ENCODE measurements around the gene PRKACG.
A peak's percentile ranks its signal among the peaks of the same experiment; 100 is the strongest.

PRKACG gene

DNA sequence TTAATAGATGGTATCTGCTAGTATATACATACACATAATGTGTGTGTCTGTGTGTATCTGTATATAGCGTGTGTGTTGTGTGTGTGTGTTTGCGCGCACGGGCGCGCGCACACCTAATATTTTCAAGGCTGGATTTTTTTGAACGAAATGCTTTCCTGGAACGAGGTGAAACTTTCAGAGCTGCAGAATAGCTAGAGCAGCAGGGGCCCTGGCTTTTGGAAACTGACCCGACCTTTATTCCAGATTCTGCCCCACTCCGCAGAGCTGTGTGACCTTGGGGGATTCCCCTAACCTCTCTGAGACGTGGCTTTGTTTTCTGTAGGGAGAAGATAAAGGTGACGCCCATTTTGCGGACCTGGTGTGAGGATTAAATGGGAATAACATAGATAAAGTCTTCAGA, 22.4 kb upstream of the PRKACG start:
- peak; percentile 36 for ATAC-seq (ENCODE audit: low read depth)
- peaks cover 12% of the 10 kb centered on the region for H3K4me1 Mint-ChIP-seq

DNA sequence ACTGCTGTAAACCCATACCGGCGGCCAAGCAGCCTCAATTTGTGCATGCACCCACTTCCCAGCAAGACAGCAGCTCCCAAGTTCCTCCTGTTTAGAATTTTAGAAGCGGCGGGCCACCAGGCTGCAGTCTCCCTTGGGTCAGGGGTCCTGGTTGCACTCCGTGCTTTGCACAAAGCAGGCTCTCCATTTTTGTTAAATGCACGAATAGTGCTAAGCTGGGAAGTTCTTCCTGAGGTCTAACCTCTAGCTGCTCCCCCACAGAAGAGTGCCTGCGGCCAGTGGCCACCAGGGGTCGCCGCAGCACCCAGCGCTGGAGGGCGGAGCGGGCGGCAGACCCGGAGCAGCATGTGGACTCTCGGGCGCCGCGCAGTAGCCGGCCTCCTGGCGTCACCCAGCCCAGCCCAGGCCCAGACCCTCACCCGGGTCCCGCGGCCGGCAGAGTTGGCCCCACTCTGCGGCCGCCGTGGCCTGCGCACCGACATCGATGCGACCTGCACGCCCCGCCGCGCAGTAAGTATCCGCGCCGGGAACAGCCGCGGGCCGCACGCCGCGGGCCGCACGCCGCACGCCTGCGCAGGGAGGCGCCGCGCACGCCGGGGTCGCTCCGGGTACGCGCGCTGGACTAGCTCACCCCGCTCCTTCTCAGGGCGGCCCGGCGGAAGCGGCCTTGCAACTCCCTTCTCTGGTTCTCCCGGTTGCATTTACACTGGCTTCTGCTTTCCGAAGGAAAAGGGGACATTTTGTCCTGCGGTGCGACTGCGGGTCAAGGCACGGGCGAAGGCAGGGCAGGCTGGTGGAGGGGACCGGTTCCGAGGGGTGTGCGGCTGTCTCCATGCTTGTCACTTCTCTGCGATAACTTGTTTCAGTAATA, 21.8 kb upstream of the PRKACG start, which contains the start of gene FXN:
Gene FXN, plus strand, starts transcription at position 315 of the 871 bp plus-strand sequence. Its CDS starts 31 bp downstream, at position 346.
- Mint-ChIP-seq H3K27ac (peak within 1 kb of the TSS; percentile 94), H3K4me1 (peaks cover 9% of the 10 kb centered on the region), H3K36me3 (no peaks in the 10 kb centered on the region), H3K4me3 (peak within 1 kb of the TSS; percentile 98), H3K27me3 (no peaks in the 10 kb centered on the region), H3K9me3 (no peaks in the 10 kb centered on the region)
- peak; percentile 79 to 87 for DNase-seq (ENCODE audit: low spot score in 2 of 2)
- ATAC-seq (ENCODE audit: low read depth): peak; percentile 87

More for the DNA sequence above, 22.4 kb upstream of the PRKACG start:
- Mint-ChIP-seq H3K4me3 (peak overlapping the region; percentile 98), H3K36me3 (peaks cover 3% of the 10 kb centered on the region), H3K9me3 (peaks cover 2% of the 10 kb centered on the region), H3K27ac (peak overlapping the region; percentile 94), H3K27me3 (no peaks in the 10 kb centered on the region)
- peak in 1 of 2 donors; percentile 22 for DNase-seq (ENCODE audit: low spot score in 2 of 2)

DNA sequence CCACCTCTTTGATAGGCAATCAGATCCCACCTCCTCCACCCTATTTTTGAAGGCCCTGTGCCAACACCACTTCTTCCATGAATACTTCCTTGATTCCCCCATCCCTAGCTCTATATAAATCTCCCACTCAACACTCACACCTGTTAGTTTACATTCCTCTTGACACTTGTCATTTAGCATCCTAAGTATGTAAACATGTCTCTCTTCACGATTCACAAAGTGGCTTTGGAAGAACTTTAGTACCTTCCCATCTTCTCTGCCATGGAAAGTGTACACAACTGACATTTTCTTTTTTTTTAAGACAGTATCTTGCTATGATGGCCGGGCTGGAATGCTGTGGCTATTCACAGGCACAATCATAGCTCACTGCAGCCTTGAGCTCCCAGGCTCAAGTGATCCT, 20.2 kb upstream of the PRKACG start:
- Mint-ChIP-seq H3K4me3 (no peak overlapping the region), H3K27ac (no peak overlapping the region), H3K36me3 (no peaks in the 10 kb centered on the region), H3K27me3 (no peaks in the 10 kb centered on the region), H3K9me3 (no peaks in the 10 kb centered on the region), H3K4me1 (peaks cover 9% of the 10 kb centered on the region)
- ATAC-seq (ENCODE audit: low read depth) (no peak), DNase-seq (ENCODE audit: low spot score in 2 of 2) (no peak)

DNA sequence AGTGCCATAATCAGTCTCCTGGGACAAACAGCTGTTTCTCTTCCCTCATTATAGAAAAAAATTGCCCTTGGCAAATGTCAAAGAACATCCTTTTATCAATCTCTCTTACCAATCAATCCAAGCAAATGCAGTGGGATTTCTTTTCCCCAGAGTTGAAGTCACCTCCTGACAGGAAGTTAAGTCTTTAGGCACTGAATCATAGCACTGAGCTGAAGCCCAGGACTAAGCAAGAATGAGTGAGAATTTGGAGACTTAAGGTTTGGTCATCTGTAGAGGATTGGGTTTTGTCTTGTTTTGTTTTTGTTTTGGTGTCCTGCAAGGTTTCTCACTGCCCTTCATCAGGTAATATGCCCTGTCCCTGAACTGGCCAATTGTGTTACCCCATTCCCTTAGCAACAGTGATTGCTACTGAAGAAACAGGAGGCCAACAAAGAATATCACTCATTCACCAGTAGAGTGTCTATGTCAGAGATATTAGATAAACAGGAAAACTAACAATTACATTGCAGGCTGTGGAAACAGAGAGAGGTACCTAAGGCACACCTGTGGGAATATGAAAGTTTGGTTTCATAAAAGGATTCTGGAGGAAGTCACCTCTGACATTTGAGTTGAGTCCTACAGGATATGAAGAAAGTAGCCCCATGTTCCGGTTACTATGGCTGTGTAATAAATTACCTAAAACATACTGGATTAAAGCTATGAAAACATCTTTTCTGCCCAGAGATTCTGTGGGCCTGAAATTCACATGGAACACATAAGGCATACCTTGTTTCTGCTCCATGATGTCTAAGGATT, 17.1 kb upstream of the PRKACG start:
- no peaks in the 10 kb centered on the region for H3K36me3 Mint-ChIP-seq
- no peaks in the 10 kb centered on the region for H3K9me3 Mint-ChIP-seq
- H3K27me3 Mint-ChIP-seq: no peaks in the 10 kb centered on the region
- ATAC-seq (ENCODE audit: low read depth) (no peak), DNase-seq (ENCODE audit: low spot score in 2 of 2) (no peak)
- no peak overlapping the region for H3K4me3 Mint-ChIP-seq
- peaks cover 7% of the 10 kb centered on the region for H3K4me1 Mint-ChIP-seq
- no peak overlapping the region for H3K27ac Mint-ChIP-seq

DNA sequence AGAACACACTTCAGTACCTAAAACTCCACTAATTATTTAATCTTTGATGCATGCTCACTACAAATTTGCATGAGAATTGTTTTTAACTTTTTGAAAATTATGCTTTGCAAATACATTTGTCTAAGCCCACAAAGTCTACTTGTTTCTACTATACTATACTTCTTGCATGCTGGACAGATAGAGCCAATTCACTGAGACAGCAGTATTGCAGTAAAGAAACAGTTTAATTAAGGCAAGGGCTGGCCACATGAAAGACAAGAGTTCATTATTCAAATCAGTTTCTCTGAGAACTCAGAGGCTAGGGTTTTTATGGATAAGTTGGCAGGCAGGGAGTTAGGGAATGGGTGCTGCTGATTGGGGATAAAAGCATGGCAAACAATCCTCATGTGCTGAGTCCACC, 15.6 kb upstream of the PRKACG start:
- H3K27ac Mint-ChIP-seq: no peak overlapping the region
- DNase-seq (ENCODE audit: low spot score in 2 of 2) (no peak), ATAC-seq (ENCODE audit: low read depth) (no peak)
- H3K4me1 Mint-ChIP-seq: peaks cover 6% of the 10 kb centered on the region
- no peaks in the 10 kb centered on the region for H3K36me3 Mint-ChIP-seq
- H3K4me3 Mint-ChIP-seq: no peak overlapping the region
- H3K27me3 Mint-ChIP-seq: peaks cover 1% of the 10 kb centered on the region
- H3K9me3 Mint-ChIP-seq: no peaks in the 10 kb centered on the region

DNA sequence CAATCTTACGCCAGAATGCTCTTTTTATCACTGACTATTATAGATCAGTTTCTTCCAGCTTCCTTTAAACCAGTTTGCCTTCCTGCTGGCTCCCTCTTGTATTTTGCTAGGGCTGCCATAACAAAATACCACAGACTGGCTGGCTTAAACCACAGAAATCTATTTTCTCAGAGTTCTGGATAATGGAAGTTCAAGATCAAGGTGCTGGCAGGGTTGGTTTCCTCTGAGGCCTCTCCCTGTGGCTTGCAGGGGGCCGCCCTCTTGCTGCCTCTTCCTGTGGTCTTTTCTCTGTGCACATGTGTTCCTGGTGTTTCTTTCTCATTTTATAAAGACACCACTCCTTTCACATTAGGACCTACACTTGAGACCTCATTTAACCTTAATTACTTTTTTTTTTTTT, 14.8 kb upstream of the PRKACG start:
- H3K27ac Mint-ChIP-seq: no peak overlapping the region
- no peaks in the 10 kb centered on the region for H3K9me3 Mint-ChIP-seq
- peaks cover 5% of the 10 kb centered on the region for H3K27me3 Mint-ChIP-seq
- no peak overlapping the region for H3K4me3 Mint-ChIP-seq
- H3K36me3 Mint-ChIP-seq: no peaks in the 10 kb centered on the region
- H3K4me1 Mint-ChIP-seq: peaks cover 6% of the 10 kb centered on the region
- ATAC-seq (ENCODE audit: low read depth) (no peak), DNase-seq (ENCODE audit: low spot score in 2 of 2) (no peak)

DNA sequence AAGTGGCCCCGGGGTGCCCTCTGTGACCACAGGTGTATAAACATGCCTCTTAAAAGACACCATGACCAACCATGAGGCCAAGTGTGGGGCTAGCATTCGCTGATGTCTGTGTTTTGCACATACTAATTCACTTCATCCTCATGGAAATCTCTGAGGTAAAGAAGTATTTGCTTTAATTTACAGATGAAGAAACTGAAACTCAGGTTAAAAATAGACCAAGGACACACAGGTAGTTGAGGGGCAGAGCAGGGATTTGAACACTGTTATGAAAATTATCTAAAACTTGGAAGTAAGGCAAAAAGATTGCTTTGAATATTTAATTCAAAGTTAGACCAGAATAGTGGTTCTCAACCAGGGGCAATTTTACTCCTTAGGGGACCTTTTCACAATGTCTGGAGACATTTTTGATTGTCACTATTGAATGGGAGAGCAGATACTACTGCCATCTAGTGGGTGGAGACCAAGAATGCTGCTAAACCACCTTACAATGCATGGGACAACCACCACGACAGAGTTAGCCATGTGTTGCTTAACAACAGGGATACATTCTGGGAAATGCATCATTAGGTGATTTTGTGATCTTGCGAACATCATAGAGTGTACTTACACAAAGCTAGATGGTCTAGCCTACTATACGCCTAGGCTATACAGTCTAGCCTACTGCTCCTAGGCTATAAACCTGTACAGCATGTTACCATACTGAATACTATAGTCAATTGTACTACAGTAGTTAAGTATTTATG, 13.6 kb upstream of the PRKACG start:
- peaks cover 7% of the 10 kb centered on the region for H3K27me3 Mint-ChIP-seq
- no peaks in the 10 kb centered on the region for H3K9me3 Mint-ChIP-seq
- ATAC-seq (ENCODE audit: low read depth) (peak; percentile 81), DNase-seq (ENCODE audit: low spot score in 2 of 2) (peak; percentile 30 to 45)
- no peak overlapping the region for H3K27ac Mint-ChIP-seq
- peaks cover 6% of the 10 kb centered on the region for H3K4me1 Mint-ChIP-seq
- no peak overlapping the region for H3K4me3 Mint-ChIP-seq
- H3K36me3 Mint-ChIP-seq: no peaks in the 10 kb centered on the region

DNA sequence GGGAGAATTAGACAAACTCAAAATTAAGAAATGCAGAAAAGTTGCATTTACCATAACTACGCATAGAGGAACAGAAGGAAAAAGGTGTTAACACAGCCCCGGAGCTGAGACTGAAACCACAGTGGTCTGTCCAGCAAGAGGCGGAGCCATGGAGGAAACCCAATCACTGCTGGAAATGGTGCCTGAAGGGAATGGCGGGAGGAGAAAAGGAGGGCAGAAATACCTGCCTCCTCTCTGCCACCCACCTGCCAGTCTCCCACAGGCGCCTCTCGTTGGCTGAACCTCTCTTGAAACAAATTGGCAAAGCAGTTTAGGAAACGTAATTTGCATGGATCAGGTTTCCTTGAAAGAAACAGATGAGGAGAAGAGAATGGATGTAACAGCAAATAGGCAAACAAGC, 9.7 kb upstream of the PRKACG start:
- no peak overlapping the region for H3K27ac Mint-ChIP-seq
- H3K9me3 Mint-ChIP-seq: no peaks in the 10 kb centered on the region
- DNase-seq (ENCODE audit: low spot score in 2 of 2): no peak
- ATAC-seq (ENCODE audit: low read depth): no peak
- peaks cover 6% of the 10 kb centered on the region for H3K4me1 Mint-ChIP-seq
- H3K27me3 Mint-ChIP-seq: peaks cover 7% of the 10 kb centered on the region
- H3K4me3 Mint-ChIP-seq: no peak overlapping the region
- H3K36me3 Mint-ChIP-seq: no peaks in the 10 kb centered on the region

DNA sequence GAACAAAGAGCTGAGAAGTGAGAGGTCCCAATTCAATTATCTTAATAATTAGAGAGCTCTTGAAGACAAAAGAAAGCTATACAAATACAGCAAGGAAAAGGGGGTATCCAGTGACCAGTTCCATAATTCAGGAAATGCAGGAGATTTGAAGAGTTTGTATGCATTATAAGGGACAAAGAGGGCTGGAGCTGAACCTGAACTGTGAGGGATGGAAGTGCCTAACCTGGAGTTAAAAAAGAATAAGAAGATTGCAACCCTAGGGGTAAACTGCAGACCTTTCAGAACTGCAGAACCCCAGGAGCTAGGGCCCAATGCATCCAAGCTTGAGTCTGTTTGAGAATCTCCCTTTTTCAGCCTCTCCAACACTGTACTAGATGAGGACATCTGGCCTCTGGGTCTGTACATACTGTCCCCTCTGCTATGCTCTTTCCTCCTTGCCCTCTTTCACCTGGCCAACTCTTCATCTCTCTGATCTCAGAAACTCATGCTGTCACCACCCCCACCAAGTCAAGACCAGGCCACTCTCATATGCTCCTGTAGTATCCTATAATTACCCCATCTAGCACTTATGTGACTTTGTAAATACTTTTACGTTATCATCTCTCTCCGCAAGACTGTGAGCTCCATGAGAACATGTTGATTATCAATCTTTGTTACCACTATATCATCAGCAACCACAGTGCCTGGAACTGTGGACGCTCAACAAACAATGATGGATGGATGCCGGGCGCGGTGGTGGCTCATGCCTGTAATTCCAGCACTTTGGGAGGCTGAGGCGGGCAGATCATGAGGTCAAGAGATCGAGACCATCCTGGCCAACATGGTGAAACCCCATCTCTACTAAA, 6.6 kb upstream of the PRKACG start:
- Mint-ChIP-seq H3K27me3 (peaks cover 6% of the 10 kb centered on the region), H3K4me3 (no peak overlapping the region), H3K9me3 (no peaks in the 10 kb centered on the region), H3K4me1 (no peaks in the 10 kb centered on the region), H3K27ac (no peak overlapping the region), H3K36me3 (no peaks in the 10 kb centered on the region)
- ATAC-seq (ENCODE audit: low read depth) (no peak), DNase-seq (ENCODE audit: low spot score in 2 of 2) (no peak)

DNA sequence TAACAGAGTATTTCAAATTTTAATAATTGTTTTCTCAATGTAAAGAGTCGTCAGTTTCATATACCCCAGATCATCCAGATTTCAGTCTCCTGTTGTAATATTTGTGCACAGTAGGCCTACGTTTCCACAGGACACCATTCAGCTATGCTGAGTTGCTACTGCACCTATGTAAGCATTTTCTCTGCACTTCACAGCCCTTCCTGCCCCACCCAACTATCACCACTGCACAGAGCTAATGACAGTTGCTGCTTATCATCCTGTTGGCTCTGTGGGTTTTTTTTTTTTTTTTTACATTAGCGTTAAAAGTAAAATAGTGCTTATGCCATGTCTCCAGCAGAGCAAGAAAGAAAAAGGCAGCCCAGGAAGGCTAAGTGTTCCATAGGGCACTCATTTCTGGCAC, 5.9 kb upstream of the PRKACG start:
- no peak for ATAC-seq (ENCODE audit: low read depth)
- Mint-ChIP-seq H3K4me1 (no peaks in the 10 kb centered on the region), H3K27me3 (peaks cover 6% of the 10 kb centered on the region), H3K9me3 (no peaks in the 10 kb centered on the region), H3K36me3 (no peaks in the 10 kb centered on the region), H3K27ac (no peak overlapping the region), H3K4me3 (no peak overlapping the region)
- no peak for DNase-seq (ENCODE audit: low spot score in 2 of 2)

DNA sequence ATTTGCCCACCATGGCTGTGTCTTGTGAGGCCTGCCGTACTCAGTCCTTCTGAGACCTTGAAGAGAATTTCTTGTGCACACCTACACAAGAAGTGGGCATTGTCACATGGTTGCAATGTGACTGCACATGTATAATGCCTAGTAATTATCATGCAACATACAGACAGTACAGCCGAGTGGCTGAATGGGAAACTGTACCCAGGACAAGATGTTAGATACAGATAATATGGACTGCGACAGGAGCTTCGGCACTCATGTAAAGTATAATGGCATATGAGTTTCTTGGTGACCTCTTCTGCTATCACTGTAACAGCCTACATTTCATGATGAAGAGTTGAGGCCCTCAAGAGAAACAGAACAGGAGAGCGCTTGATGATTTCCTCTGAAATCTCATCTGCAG, 4.8 kb upstream of the PRKACG start:
- peaks cover 2% of the 10 kb centered on the region for H3K27me3 Mint-ChIP-seq
- no peak for ATAC-seq (ENCODE audit: low read depth)
- no peaks in the 10 kb centered on the region for H3K4me1 Mint-ChIP-seq
- no peak overlapping the region for H3K27ac Mint-ChIP-seq
- H3K9me3 Mint-ChIP-seq: no peaks in the 10 kb centered on the region
- H3K4me3 Mint-ChIP-seq: no peak overlapping the region
- H3K36me3 Mint-ChIP-seq: no peaks in the 10 kb centered on the region
- no peak for DNase-seq (ENCODE audit: low spot score in 2 of 2)

DNA sequence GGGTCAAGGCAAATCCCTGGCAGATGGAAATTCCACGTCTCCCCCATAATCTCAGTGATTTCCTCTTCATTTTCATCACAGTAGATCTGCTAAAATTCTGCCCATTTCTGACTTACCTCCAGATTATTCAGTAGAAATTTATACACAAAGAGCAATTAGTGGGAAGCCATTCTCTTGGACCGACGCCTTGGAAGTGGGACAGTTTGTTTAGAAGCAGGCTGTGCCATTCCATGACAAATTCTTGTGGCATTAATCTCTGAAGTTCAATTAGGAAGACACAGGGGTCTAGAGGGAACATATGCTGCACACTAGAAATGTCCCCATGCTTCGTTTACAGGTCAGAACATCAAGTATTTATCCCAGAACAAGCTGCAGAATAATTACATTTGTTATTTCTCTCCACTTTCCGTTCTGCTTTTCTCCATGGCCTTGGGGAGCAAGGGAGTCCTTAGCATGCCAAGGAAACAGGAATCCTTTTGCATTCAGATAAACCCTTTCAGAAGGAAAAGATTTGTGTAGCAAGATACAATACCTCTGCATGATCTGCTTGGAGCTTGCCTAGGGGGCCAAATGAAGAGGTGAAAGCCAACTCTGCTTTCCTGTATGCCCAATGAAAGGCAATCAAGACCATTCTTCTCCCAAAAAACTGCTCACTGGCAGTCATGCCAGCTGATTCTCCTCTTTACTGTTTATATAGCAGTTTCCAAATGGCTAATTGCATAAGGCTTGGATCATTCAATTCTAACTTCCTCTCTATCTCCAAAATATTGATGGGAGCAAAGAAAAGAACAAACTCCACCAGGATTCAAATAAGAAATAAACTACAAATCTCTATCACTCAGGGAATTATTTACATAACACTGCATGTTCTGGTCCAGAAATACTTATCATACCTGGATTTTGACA, 2.5 kb upstream of the PRKACG start:
- Mint-ChIP-seq H3K4me1 (peaks cover 7% of the 10 kb centered on the region), H3K9me3 (no peaks in the 10 kb centered on the region), H3K27ac (no peak overlapping the region), H3K27me3 (no peaks in the 10 kb centered on the region), H3K36me3 (no peaks in the 10 kb centered on the region), H3K4me3 (no peak overlapping the region)
- DNase-seq (ENCODE audit: low spot score in 2 of 2) (no peak), ATAC-seq (ENCODE audit: low read depth) (no peak)
